ENCODE measurements around the gene LRRC3.

Gene LRRC3

DNA sequence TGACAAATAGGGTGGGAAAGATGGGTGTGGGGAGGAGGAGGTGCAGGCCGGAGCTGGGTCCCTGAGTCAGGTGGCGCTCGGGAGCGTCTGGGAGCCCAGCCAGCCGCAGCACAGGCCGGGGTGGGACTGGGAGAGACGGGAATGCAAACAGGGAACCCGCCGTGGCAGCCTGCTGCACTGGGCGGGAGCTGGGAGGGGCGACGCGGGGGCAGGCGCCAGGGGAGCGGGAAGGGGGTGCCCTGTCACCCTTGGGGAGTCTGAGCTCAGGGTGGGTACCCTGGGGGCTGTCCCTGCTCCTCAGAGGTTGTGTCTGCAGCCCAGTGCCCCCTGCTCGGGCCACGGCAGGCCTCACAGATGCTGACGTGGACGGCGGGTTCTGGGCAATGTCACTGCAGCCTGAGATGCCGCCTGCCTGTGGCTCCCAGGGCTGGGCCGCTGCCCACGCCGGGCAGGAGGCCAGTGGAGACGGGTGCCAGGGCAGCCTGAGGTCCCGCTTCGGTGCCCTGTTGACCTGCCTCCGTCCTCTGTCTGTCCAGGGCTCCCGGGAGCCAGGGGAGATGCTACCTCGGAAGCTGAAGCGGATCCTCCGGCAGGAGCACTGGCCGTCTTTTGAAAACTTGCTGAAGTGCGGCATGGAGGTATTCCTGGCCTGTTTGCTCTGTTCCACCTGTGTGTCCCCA is 16.6 kb upstream of the LRRC3 start:
- DNase-seq (ENCODE audit: low read depth, low spot score): no peak

DNA sequence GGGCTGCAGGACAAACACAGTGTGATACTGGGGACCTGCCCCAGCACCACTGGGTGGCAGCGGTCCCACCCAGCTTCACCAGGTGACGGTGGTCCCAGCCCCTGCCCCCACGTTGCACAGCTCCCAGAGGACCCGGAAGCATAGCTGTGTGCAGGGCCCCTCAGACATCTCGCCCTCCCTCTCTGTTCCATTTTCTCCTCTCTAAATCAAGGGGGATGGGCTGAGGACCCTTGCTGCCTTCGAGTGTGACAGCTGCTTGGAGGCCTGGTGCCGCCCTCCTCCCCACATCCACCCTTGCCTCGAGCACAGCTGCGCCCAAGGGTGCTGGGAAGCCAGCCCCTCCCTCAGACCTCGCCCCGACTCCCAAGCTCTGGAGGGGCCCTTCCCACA is 16.1 kb upstream of the LRRC3 start:
- DNase-seq (ENCODE audit: low read depth, low spot score): no peak

DNA sequence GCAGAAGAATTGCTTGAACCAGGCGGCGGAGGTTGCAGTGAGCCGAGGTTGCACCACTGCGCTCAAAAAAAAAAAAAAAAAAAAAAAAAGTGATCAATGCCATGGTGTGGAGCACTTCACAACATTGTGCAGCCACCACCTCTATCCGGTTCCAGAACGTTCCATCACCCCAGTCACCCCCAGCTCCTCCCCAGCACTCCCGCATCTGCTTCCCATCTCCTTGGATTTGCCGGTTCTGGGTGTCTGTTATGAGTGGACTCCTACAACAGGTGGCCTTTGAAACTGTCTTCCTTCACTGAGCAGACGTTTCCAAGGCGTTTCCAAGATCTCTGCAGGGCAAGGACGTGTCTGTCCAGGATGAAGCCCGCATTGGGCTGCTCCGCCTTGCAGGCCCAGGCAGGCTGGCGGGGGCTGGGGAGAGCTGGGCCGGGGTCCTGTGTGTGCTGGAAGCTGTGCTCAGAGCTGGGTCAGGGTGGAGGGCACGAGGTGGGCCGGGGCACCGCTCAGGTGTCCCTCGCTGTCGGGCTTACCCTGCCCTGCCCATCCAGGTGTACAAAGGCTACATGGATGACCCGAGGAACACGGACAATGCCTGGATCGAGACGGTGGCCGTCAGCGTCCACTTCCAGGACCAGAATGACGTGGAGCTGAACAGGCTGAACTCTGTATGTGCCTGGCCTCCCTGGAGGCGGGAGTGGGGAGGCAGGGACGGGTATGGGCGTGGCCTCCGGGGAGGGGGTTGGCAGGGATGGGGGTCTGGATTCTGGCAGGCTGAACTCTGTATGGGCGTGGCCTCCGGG is 14.9 kb upstream of the LRRC3 start:
- no peak for DNase-seq (ENCODE audit: low read depth, low spot score)

DNA sequence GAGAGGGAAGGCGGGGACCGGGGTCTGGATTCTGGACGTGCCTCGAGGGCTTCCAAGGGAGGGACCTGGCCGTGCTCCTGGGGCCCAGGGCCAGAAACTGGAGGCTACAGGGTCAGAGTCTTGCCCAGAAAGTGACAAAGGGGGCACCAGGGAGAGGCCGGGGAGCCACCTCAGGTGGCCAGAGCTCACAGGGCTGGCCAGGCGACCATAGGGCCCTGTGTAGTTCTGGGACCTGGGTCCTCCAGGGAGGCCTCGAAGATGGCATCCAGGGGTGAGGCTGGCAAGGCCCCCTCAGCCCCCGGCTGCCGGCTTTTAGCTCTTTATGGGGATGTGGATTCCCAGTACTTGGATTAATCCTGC is 14.3 kb upstream of the LRRC3 start:
- DNase-seq (ENCODE audit: low read depth, low spot score): no peak

DNA sequence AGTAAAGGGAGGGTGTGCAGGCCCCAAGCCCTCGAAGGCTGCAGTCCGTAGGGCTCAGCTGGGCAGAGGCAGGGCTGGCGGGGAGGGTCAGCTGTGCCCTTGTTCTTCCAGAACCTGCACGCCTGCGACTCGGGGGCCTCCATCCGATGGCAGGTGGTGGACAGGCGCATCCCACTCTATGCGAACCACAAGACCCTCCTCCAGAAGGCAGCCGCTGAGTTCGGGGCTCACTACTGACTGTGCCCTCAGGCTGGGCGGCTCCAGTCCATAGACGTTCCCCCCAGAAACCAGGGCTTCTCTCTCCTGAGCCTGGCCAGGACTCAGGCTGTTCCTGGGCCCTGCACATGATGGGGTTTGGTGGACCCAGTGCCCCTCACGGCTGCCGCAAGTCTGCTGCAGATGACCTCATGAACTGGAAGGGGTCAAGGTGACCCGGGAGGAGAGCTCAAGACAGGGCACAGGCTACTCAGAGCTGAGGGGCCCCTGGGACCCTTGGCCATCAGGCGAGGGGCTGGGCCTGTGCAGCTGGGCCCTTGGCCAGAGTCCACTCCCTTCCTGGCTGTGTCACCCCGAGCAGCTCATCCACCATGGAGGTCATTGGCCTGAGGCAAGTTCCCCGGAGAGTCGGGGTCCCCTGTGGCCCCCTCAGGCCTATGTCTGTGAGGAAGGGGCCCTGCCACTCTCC is 13.6 kb upstream of the LRRC3 start:
- DNase-seq (ENCODE audit: low read depth, low spot score): no peak

DNA sequence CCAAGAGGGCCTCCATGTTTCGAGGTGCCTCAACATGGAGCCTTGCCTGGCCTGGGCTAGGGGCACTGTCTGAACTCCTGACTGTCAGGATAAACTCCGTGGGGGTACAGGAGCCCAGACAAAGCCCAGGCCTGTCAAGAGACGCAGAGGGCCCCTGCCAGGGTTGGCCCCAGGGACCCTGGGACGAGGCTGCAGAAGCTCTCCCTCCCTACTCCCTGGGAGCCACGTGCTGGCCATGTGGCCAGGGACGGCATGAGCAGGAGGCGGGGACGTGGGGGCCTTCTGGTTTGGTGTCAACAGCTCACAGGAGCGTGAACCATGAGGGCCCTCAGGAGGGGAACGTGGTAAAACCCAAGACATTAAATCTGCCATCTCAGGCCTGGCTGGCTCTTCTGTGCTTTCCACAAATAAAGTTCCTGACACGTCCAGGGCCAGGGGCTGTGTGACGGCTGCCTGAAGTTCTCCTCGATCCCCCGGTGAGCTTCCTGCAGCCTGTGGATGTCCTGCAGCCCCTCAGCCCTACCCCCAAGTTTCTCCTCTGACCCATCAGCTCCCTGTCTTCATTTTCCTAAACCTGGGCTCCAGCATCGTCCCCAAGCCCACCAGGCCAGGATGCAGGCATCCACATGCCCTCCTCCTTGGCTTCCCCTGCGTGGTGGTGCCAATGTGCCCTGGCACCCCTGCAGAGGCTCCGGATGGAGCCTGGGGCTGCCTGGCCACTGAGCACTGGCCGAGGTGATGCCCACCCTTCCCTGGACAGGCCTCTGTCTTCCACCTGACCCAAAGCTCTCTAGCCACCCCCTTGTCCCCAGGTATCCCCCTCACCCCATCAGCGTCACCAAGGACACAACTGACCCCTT is 12.8 kb upstream of the LRRC3 start:
- DNase-seq (ENCODE audit: low read depth, low spot score): no peak

DNA sequence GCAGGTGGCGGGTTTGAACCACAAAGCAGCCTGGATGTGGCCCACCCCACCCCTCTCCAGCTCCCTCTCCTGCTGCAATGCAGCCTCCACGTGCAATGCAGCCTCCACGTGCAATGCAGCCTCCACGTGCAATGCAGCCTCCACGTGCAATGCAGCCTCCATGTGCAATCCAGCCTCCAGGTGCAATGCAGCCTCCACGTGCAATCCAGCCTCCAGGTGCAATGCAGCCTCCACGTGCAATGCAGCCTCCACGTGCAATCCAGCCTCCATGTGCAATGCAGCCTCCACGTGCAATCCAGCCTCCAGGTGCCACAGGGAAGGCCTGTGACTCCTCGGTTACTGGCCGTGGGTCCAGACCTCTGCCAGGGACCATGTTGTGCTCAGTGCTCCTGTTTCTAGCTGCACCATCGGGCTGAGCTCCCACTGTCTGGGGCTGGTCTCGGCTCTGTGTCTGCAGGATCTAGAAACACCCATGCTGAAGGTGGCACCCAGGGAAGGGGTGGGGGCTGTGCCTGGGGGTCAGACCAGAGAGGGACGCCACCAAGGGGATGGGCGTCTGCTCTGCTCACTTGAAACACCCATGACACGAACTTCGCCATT is 11.9 kb upstream of the LRRC3 start:
- no peak for DNase-seq (ENCODE audit: low read depth, low spot score)

DNA sequence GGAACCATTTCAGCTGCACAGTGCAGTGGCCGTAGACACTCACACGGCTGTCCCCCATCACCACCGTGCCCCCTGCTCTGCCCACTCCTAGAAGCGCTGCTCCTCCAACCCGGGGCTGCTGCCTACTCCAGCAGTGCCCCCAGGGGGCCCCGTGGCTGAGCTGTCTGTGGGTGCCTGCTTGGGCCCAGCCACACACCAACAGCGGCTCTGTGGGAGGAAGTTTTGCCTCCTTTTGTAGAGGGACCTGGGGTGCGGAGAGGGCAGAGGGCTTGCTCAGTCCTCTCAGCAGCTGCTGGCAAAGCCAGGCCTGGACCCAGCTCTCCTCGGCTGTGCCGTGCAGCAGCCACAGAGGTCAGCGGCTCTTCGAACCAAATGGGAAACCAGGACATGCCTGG is 11.4 kb upstream of the LRRC3 start:
- DNase-seq (ENCODE audit: low read depth, low spot score): no peak

DNA sequence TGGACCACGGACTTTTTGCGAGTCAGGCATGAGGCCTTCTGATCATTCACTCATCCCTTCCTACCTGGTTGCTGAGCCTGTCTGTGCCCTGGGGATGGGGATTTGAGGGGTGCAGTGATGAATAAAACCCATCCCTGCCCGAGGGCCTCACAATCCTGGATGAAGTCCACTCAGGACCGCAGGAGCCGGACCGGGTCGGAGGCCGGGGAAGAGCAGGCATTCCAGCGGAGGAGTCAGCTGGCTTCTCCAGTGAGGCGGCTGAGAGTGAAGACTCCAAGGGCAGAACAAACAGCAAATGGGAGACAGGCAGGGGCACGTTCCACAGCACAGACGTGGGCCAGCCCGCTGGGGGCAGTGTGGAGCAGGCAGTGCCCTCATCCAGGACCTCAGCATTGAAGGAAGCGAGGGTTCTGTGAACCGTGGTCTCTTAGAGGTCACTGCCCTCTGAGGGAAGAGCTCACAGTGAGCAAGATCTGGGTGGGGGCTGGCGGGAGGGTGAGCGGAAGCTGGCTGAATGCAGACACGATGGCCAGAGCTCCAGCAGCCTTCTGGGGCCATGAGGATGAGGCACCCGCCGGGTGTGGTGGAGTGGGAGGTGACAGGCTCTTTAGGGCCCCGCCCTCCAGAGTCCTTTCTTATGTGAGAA is 10.9 kb upstream of the LRRC3 start:
- DNase-seq (ENCODE audit: low read depth, low spot score): no peak

DNA sequence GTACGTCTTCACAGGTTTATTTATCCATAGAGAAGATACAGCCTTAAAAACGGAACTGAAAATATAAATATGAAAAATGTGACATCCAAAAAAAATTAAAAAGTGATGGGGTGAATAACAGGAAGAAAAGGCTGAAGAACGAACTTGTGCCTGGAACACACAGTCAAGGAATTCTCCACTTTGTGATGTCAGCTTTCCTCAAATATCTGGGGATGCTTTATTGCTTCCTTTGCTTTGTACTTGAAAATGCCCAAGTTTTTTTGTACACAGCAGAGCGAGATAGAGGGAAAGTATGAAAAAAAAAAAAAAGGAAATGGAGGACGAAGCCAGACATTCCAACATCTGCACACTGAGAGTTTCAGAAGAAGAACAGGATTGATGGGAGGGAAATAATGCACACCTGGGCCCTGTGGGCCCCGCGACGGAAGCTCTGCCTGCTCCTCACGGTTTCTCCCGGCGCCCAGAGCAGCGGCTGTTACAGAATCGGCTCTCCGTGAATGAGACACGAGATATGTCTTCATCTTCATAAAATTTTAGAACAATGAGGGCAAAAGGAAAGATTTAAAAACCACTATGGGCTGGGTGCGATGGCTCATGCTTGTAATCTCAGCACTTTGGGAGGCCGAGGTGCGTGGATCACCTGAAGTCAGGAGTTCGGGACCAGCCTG is 10.0 kb upstream of the LRRC3 start:
- no peak for DNase-seq (ENCODE audit: low read depth, low spot score)

DNA sequence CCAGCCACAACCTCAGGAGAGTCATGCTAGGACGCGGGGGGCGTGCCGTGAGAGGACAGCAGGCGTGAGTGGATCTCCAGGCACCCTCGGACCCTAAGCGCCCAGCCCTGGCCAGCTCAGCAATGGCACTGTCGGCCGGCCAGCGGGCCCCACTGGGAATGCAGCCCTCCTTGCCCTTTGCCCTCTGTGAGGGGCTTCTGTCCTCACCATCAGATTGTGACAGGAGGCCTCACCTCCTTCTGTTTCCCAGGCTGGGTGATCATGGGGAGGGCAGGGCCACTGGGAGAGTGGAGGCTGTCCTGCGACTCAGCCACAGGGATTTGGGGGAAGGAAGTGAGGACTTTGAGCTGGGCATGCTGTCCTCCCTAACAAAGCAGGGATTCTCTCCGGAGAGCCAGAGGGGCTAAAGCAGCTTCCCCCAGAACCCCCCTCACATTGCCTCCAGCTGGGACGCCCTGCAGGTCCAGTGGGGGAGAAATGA is 6.6 kb upstream of the LRRC3 start:
- no peak for DNase-seq (ENCODE audit: low read depth, low spot score)

DNA sequence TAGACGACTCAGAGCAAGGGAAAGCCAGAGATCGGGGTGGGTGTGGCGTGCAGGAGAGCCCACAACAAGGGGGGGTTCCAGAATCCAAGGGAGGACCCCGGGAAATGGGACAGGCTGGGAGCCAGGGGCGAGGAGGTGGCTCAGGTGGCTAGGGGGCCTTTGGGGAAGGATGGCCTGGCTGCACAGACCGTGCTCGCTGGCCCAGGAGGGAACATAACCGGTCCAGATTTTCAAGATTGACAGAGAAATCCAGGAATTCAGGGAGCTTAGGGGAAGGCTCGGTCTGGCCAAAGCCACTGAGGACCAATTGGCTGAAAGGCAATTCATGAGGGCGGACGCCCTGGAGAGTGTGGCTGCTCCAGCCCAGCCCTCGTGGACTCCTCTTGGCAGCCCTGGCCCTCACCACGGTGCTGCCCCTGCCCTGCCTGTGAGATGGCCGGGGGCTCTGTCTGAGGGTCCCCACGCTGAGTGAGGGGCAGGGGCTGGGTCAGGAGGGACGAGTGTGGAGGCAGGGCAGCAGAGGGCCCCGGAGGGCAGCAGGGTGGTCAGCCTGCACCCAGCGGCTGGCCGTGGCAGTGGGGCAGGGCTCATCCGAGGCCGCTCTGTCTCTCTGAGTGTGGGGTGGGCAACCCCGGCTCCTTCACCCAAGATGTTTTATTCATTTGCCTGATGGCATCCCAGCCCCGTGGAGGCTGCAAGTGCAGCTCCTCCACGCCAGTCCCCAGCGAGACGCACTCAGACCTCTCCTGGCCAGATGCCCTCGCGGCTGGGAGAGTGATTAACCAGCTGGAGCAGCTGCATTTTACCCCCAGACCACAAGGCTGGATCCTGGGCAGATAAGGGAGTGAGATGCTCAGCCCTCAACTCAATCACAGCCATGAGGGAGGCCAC is 5.6 kb upstream of the LRRC3 start:
- no peak for DNase-seq (ENCODE audit: low read depth, low spot score)

DNA sequence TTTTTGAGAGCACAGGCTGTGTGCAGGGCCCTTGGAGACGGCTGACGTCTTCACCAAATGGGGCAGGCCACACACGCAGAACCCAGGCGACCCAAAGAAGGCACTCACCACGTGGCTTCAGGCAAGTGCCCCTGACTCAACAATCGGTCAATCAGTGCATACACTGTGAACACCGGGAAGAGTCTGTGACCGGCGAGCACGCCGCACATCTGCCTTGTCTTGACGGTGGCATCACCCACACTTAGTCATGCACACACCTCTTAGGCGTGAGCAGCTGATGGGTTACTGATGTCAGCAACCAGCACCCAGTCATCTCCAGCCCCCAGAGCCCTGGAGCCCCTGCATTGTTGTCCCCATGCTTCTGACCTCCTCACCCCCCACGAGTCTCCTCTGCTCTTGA is 4.9 kb upstream of the LRRC3 start:
- no peak for DNase-seq (ENCODE audit: low read depth, low spot score)

DNA sequence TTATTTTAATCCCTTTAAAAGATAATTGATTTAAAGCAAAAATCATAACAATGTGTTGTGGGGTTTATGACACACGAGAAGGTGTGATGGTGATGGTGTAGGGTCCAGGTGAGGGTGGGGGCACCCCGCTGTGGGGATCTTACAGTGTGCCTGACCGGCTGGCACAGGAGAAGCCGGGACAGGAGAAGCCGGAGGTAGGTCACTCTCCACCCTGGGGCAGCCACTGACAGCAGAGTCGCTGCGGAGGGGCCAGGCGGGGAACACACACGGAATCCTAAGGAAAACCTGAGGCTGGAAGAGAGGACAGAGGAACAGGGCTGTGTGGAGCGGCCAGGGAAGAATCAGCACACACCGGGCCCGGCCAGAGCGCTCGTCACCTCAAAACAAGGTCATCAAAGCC is 4.3 kb upstream of the LRRC3 start:
- DNase-seq (ENCODE audit: low read depth, low spot score): no peak

DNA sequence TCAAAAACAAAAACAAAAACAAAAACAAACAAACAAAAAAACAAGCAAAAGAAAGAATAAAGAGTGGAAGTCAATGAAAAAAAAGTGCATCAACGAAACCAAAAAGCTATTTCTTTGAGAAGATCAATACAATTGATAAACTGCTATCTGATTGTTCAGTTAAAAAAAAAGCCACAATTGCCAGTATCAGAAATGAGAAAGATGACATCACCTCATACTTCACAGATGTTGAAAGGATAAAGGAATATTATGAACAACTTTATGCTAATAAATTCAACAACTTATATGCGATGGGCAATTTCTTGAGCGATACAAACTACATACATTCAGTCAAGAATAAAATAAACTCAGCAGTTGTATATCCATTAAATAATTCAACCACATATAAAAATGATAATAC is 2.2 kb upstream of the LRRC3 start:
- no peak for DNase-seq (ENCODE audit: low read depth, low spot score)

DNA sequence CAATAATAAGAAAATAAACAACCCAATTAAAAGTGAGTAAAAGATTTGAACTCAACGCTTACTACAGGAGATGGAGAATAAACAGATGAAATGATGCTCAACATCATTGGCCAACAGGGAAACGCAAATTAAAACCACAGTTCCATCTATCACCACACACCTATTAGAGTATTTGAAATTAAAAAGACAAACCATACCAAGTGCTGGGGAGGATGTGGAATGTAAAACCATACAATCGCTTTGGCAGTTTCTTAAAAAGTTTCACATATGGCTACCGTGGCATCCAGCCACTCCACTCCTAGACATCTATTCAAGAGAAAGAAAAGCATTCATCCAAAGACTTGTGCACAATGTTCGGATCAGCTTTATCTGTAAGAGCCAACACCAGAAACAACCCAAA is 1.3 kb upstream of the LRRC3 start:
- no peak for DNase-seq (ENCODE audit: low read depth, low spot score)

DNA sequence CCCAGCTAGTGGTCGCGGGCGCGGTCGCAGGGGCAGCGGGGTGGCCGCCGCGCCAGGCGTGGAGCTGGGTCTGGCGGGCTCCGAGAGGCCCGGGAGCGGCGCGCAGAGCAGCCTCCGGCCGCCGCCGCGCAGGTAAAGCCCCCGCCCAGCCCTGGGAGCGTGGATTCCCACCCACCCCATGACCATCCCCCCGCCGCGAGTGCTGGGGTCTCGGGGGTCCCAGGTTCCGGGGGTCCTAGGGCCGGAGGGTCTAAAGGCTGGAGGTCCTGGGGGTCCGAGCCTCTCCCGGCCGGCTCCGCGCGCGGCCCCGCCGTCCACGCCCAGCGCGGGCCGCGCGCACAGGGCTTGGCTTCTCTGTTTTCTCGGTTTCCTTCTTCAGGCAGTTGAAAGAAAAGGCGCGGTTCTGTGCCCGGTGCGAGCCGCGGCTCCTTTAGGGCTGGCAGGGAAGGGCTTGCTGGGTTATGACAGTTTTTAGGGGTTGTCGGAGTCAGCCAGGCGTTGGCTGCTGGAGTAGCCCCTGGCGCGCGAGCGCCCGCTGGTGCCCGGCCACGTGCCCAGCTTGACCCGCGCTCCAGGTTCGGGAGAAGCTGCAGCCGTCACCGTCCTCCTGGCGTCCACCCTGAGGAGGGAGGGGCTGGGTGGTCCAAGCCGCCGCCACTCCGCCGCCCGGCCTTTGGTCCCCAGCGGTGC is 359 bp downstream of the LRRC3 start:
- DNase-seq (ENCODE audit: low read depth, low spot score): no peak

DNA sequence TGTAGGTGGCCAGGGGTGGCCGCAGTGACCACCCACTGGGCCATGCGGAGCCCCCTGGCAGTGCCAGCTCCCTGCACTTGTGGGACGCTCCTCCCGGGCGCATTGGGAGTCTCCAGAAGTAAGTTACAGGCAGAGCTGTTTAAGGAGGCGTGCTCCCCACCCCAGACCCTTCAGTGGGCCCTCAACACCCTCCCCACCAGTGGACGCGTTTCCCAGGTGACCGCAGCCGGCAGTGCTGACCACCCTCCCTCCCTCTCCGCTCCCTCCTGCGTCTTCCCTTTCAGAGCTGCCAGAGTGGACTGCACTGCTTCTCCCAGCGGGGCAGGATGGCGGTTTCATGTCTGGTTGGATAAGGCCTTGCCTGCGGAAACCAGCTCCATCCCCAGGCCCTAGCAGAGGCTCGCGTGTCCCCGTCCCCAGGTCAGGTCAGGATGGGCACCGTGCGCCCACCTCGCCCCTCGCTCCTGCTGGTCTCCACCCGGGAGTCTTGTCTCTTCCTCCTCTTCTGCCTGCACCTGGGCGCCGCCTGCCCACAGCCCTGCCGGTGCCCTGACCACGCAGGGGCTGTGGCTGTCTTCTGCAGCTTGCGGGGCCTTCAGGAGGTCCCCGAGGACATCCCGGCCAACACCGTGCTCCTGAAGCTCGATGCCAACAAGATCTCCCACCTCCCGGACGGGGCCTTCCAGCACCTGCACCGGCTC is 1.1 kb downstream of the LRRC3 start:
- DNase-seq (ENCODE audit: low read depth, low spot score): no peak

Data from activated CD4-positive, CD25-positive, alpha-beta regulatory T cell treated with anti-CD3 and anti-CD28 coated beads, Interleukin-2, amount 50 U/mL, for 16 hours (primary cell).